NOMO-1 treated with DMSO at 0.1 percent for 48 hours (cell line): ENCODE results near the gene SRSF7.

Experiments
- DNase-seq: peaks from one replicate; lab custom pipeline; 2025; ENCODE audit not compliant: unreplicated experiment; lab: John Stamatoyannopoulos, UW

The SRSF7 gene

DNA sequence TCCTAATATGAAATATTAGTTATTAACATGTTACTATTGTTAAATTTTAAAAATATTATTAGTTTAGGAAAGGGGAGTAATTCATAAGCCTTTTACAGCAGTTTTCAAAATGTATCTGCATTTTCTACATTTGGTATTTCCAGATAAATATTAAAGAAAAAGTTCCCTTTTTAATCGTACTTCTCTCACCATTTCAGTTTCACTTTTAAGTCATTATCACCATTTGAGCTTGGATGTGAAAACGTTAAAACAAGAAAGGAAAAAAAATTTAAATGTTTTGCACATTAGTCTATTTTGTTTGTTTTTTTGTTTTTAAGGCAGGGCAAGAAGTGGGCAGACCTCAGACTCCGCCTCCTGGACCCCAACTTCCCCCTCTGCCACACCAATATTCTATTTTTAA is 3.3 kb upstream of the SRSF7 start:
- no peak for DNase-seq

DNA sequence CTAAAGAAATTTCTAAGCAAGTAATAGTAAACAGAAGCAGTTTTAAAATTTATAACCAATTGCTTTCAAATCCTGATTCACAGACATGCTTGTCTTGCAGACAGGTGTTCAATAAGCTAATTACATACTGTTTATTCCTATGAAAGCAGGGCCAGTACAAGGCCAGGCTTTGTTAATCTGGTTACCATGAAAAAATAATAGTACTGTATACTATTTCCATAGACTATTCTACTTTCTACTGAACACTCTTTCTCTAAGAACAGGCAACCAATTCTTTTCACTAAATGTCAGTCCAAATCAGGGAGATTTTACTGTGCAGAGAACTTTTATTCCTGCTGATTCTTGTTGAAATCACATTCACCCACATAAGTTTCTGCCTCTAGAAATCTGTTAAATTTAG is 2.9 kb upstream of the SRSF7 start:
- DNase-seq = no peak

DNA sequence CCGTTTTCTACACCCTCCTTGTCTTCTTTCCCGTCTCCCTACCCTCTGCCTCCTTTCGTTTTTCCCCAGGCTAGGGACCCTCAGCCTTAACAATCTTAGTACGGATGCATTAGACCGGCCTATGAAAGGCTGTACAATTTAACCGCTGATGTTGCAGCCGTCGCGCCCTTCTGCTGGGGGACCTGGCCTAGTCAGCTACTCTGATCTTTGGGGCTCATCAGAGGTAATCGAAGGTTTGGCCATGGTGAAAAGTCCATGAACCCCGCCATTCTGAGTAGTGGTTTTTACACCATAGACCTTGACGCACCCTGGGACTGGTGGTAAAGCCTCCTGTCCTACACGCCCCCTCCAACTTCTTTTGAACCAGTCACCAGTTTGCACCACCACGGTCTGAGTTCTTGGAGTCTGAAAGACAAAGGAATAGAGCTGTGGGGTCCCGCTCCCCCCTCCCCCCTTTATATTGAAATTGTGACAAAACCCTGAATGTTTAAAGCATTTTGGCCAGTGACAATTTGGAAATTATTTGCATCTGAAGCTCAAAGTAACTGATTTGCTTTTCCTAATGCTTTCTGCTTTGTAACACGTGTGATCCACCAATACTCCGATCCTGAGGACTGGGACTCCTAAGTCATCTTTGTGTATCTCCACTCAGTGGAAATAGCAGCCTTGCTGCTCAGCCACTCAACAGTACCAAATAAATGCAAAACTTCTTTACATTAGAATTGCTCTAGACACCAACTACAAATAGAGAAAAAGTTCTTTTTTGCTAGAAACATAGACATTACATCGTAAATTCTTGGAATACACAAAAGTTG is 642 bp upstream of the SRSF7 start:
- DNase-seq = no peak

DNA sequence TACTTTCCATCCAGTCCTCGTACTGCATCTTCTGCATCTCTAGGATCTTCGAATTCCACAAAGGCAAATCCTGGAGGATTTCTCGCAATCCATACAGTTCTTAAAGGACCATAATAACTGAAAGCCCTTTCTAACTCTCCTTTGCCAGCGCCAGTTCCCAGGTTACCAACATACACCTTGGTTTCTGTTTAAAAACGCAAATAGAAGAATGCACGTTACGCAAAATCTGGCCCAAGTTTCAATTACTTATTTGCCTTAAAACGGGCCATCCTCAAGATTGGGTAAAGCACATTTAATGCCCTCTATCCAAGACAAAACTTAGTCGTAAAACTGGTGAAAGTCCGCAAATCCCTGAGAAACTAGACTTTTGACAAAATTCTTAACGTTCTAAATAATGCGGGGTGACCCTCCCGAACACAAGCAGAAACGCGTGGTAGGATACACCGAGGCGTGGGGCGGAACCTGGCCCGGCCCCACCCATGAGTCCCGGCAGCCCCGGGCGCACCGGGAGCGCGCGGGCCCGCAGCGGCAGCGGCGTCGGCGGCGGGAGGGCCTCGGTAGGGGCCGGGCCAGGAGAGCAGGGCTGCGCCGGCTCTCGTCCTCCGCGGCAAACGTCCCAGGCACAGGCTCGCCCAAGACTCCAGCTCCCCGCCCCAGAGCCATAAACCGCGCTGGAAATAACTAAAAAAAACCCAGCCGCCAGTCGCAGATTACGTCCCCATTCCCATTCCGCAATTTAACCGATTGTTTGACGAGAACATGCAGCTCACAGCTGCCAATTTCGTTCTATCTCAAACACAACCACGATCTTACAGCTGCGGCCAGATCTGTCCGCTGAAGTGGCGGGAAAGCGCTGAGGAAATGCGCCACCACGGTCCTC is 910 bp downstream of the SRSF7 start:
- DNase-seq = peak; percentile 53

DNA sequence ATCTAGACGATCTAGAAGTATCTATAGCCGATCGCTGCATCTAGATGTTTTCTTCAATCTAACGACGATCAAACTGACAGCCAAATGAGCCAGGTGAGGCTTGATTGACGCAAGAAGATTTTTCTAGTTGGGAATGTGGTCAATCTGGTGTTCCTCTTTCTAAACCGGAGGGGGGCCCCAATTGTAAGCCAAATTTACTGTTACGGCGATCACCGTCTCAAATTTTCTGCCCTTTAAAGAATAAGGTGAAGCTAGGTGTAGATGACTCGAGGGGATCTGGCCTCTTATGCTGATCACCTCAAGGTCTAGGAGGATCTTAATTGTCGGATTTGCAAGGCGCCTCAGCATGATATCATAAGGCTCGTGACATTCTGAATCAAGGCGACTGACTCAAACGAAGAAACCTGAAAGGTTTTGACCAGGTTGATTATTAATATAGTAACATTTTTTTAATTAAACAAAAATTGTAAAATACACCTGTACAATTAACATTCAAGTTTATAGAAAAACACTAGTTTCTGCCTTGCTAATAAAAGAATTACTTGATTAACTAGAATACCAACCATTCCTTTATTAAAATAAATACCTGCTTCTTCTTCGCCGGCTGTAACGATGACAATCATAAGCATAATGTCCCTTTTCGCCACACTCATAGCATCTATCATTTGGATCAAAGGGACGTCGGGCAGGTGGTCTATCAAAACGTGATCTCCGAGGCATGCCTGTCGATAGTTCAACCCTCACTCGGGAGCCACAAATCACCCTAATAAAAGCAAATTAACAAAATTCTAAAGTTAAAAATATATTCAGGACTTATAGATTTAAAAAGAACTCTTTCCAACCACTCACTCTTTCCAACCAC is 2.0 kb downstream of the SRSF7 start:
- DNase-seq = no peak

DNA sequence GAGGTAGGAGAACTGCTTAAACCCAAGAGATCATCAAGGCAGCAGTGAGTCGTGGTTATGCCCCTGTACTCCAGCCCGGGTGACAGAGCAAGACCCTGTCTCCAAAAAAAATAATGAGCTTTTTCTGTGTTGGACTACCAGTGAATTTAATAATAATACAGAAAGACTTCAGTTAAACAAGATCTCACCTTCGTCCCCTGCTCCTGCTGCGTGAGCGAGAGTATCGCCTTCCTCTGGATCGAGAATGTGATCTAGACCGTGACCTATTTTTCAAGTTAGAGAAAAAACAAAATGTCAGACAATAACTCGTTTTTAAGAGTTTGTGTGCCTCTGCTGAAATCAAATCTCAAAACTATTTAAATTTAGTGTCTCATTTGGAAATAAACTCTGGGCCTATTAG is 2.8 kb downstream of the SRSF7 start:
- DNase-seq = no peak

DNA sequence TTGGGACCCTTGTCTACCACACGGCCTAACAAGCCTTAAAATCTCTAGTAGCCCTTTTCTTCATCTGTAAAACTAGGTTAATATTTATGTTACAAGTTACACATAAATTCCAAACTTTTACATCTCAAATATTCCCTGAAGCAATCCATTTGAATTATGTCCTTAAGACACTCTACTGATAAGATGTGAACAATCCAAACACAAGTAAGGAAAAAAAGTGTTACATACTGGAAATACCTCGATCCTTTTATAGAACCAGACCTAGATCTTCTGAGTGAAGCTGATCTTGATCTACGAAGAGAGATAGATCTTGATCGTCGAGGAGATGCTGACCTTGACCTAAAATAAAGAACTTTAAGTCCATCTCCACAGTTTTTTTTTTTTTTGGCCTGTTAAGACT is 3.3 kb downstream of the SRSF7 start:
- no peak for DNase-seq

DNA sequence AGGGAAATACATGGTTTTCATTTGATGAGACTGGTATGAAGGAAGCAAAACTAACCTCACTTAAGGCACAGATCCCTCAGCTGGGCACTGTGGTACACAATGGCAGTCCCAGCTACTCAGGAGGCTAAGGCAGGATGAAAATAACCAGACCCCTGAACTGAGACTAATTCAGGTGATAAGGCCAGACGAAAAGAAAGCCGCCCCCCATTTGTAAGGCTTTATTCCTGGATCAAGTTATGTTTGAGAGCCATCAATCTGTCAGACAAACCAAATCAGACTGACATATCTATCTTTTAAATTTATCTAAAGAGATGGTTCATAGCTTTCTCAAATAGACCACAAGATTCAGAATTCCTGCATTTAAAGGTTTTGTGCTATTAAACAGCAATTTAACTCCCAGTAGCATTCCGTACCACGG is 4.1 kb downstream of the SRSF7 start:
- no peak for DNase-seq

DNA sequence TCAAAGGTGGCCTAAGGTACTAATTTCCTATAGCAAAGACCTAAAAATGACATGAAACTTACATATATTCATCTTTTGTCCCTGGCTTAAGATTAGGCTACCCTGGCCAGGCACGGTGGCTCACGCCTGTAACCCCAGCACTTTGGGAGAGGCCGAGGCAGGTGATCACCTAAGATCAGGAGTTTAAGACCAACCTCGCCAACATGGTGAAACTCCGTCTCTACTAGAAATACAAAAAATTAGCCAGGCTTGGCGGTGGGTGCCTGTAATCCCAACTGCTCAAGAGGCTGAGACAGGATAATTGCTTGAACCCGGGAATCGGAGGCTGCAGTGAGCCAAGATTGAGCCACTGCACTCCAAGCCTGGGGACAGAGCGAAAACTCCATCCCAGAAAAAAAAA is 5.9 kb downstream of the SRSF7 start:
- DNase-seq = no peak

DNA sequence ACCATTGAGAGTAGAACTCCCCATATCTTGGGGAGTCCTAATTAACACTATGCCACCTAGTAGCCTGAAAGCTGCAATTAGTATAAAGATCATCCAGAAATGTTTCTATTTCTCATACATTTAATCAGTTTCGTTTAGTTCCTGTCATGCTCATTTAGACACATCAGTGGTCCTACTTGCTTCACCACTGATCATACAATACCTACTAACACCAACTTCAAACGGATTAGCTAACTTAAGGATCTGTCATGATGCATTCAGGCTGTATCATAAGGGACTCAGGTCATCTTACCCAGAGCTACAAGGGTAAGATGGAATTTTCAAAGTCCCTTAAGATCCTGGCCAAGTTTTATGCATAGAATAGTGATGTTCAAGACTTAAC is 6.8 kb downstream of the SRSF7 start:
- DNase-seq = no peak

DNA sequence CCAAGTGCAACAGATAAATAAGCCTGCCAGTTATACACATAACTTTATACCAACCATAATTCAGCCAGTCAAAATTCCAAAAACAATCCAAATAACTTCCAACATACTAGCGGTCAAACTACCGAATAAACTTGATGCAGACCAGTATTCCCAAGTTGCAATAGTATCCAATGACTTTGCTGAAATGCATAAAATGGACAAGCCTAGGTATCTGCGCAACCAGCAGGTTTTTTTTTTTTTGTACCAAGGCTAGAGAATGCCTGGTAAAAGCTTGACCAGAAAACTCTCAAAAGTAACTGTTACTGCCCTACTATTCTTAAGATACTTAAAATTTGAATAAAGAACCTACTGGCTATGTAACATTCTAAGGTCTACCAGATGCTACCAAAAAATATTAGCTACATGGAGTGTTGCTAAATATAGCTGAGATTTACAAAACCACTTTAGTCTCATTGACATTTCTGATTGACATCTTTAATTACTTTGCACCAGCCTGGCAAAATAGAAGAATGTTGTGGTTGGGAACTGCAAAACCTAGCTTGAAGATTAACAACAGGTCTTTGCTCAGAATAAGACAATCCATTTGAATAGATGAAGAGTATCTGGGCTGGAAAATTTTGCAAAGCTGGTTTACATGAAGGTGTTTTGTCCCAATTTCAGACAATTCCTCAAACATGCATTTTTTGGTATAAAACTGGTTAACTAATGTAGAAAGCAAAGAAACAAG is 7.3 kb downstream of the SRSF7 start:
- DNase-seq = no peak

DNA sequence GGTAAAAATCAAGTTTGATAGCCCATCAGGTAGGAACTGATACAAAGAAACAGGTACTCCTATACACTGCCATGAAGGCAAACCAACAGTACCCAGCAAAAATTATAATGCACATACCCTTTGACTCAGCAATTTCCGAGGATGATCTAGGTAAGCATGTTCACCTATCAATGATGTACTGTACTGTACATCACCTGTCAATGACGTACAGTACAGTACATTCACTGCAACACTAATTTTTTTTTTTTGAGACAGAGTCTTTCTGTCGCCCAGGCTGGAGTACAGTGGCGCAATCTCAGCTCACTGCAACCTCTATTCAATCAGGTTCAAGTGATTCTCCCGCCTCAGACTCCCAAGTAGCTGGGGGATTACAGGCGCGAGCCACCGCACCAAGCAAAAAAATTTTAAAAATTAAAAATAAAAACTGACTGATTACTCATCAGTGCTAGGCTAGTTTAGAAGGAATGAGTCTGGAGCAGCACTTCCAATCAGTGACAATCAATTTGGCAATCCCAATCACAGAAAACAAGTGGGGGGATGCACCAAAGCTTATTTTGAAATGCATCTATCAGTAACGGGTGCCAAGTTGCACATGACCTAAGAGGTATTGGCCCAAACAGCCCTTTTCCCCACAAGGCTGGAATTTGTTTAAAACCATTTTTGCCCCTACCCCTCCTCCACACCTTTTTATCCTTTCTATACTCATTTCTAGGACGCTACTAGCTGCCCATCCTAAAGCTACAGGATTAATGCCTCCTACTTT is 8.2 kb downstream of the SRSF7 start:
- no peak for DNase-seq

DNA sequence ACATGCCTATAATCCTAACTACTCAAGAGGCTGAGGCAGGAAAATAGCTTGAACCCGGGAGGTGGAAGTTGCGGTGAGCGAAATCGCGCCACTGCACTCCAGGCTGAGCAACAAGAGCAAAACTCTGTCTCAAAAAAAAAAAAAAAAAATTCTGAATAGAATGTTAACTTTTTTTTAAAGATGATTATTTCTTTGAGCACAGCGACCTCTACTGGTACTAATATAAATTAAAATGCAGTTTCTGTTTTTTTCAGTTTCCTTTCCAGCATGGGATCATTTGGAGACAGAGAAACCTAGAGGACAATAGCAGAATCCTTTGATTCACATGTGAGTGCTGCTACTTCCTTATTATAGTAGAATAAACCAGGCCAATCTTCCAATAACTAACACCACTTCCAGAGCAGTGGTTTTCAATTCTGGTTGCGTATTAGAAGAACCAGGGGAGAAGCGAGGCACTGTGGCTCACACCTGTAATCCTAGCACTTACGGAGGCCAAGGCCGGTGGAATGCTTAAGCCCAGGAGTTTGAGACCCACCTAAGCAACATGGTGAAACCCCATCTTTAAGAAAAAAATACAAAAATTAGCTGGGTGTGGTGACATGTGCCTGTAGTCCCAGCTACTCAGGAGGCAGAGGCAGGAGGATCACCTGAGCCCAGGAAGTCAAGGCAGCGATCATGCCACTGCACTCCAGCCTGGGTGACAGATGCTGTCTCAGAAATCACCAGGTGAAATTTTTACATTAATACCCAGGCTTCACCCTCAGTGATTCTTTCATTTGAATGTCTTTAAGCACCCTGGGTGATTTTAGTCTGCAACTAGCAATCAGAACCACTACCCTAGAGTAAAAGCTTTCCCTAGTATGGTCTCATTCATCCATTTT is 10.1 kb downstream of the SRSF7 start:
- DNase-seq = peak; percentile 77

DNA sequence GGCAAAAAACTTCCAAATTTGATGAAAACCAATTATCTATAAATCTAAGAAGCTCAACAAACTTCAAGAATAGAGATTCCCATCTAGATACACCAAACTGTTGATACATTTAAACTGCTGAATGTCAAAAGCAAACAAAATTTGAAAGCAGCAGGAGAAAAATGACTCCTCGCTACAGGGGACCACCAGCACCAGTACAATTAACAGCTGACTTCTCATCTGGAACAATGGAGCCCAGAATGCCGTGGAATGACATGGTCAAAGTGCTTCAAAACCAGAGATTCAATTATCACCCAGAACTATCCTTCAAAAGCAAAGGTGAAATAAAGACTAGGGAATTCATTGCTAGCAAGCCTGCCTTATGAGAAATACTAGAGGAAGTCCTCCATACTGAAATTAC is 11.6 kb downstream of the SRSF7 start:
- no peak for DNase-seq

DNA sequence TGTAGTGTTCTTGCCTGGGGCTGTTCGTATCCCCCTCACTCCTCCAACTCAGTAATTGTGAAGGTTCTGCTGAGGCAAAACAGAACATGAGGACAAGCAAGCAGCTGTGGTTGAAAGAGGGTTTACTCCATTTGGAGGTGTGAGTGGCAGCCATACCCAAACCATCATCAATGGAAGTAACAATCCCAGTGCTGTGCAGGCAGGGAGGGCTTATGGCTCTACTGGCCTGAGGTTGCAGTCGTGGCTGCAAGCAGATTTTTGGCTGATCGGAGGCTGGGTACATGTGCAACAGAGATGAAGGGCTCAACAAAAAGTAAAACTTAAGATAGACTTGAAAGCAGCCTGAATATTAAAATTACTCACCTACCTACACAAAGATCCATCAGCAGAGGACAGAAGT is 13.2 kb downstream of the SRSF7 start:
- no peak for DNase-seq

DNA sequence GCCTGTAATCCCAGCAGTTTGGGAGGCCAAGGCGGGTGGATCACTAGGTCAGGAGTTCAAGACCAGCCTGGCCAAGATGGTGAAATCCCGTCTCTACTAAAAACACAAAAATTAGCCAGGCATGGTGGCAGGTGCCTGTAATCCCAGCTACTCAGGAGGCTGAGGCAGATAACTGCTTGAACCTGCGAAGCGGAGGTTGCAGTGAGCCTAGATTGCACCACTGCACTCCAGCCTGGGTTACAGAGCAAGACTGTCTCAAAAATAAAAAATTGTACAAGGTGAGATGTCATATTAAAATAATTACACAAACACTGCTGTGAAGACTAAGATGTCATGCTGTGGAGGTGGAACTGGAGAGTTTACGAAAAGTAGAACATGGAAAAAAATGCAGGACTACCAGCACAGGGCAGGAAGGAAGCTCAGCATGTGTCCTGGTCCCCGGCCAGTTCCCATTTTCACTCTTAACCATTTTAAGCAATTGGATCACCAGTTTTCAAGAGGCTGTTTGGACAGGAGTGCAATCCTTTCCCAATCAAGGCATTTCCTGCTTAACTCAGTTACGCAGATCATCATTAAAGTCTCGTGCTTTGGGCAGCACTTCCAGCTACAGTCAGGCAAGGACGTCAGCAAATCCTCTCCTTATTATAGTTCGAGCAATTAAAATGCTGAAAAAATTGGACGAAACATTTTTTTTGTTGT is 14.0 kb downstream of the SRSF7 start:
- peak; percentile 19 for DNase-seq

DNA sequence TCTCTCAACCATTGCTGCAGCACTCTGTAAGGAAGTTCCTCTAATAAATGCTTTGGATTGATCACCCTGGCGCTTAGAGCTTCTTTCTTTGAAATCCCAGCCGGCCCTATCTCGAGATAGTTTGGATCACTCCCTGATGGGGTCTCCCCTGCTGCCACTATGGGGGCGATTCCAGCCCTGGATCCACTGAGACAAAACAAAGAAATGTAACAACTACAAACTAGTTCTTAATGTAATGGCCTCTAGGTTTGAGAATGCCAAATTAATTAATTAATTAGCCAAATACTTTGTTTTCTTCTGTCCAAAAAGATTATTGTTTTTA is 15.2 kb downstream of the SRSF7 start:
- DNase-seq = no peak

DNA sequence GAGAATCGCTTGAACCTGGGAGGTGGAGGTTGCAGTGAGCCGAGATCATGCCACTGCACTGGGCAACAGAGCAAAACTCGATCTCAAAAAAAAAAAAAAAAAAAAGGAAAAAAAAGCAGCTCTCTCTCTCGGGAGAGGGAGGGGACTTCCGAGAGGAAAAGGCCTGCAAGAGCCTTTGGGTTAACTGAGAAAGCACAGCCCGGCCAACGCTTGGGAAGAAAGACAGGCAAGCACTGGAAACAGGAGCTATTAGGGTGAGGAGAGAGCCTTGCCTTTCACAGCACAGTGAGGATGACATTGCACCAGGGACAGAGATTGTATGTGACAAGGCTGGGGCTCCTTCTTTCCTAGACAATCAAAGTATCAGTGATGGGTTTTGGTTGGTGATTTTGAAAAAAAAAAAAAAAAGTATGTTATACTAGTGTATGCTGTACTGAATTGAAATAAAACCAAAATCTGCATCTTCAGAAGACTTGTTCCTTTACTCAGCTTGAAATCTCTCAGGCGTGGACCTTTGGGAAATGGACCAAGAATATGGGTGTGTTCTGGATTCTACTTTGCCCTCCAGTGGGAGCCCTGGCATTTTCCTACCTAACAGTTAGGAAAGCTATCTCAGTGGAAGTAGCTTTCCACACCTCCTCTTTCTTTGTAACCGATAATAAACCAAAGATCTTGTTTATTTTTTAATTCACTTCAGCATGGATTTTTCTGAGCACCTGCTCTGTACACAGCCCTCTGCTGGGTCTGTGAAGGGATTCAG is 16.7 kb downstream of the SRSF7 start:
- DNase-seq = no peak
